Activated gamma-delta T cell (primary cell): ENCODE measurements around the gene TIMP2.
A peak's percentile ranks its signal among the peaks of the same experiment; 100 is the strongest.

Experiments used
- DNase-seq: peaks from one replicate; lab custom pipeline; 2025; lab: John Stamatoyannopoulos, UW

The TIMP2 gene

GRCh38 chr17:78838574-78839005 lies 86.6 kb downstream of the TIMP2 start:
- no peak for DNase-seq

- DNase-seq: no peak
Measured at GRCh38 chr17:78836420-78837021, 88.7 kb downstream of the TIMP2 start.

GRCh38 chr17:78834571-78834970 lies 90.6 kb downstream of the TIMP2 start:
- DNase-seq: no peak

GRCh38 chr17:78832541-78832810 lies 92.7 kb downstream of the TIMP2 start:
- no peak for DNase-seq

GRCh38 chr17:78831688-78832540 lies 93.3 kb downstream of the TIMP2 start:
- DNase-seq: no peak

GRCh38 chr17:78829477-78829876 lies 95.7 kb downstream of the TIMP2 start:
- no peak for DNase-seq

- DNase-seq: no peak
Measured at GRCh38 chr17:78828470-78829185, 96.6 kb downstream of the TIMP2 start.

GRCh38 chr17:78826836-78827509 lies 98.2 kb downstream of the TIMP2 start:
- no peak for DNase-seq

GRCh38 chr17:78826421-78826820 lies 98.8 kb downstream of the TIMP2 start:
- DNase-seq: no peak

GRCh38 chr17:78825696-78826095 lies 99.5 kb downstream of the TIMP2 start:
- no peak for DNase-seq

GRCh38 chr17:78824240-78824639 lies 100.9 kb downstream of the TIMP2 start:
- DNase-seq: no peak

GRCh38 chr17:78823282-78824046 lies 101.7 kb downstream of the TIMP2 start:
- no peak for DNase-seq

- no peak for DNase-seq
Measured at GRCh38 chr17:78822552-78822951, 102.6 kb downstream of the TIMP2 start.

GRCh38 chr17:78821961-78822360 lies 103.2 kb downstream of the TIMP2 start:
- DNase-seq: no peak

- no peak for DNase-seq
Measured at GRCh38 chr17:78820841-78821240, 104.3 kb downstream of the TIMP2 start.

GRCh38 chr17:78819806-78820792 lies 105.1 kb downstream of the TIMP2 start:
- no peak for DNase-seq

- DNase-seq: peak; percentile 24
Measured at GRCh38 chr17:78819402-78819801, 105.8 kb downstream of the TIMP2 start.

- no peak for DNase-seq
Measured at GRCh38 chr17:78818932-78819331, 106.3 kb downstream of the TIMP2 start.

GRCh38 chr17:78818152-78818846 lies 106.9 kb downstream of the TIMP2 start:
- DNase-seq: no peak

- no peak for DNase-seq
Measured at GRCh38 chr17:78817123-78817522, 108.1 kb downstream of the TIMP2 start.
